ENCODE results near the gene CDHR3.
"Not testable (repeated sequence)": the region's sequence is repeated elsewhere in the genome, so short reads cannot be mapped to it uniquely, and the experiment has no call there.

The CDHR3 gene

GRCh38 chr7:105963038-105963667, at the start of gene CDHR3:
CDHR3 (plus strand) TSS chr7:105963264; CDS start chr7:105963319, 55 bp downstream.
- no peak for DNase-seq (ENCODE audit: low spot score)

GRCh38 chr7:105913947-105914346, 49.1 kb upstream of the CDHR3 start:
- no peak for DNase-seq (ENCODE audit: low spot score)

GRCh38 chr7:105916603-105917002, 46.5 kb upstream of the CDHR3 start:
- DNase-seq (ENCODE audit: low spot score) = no peak

DNA sequence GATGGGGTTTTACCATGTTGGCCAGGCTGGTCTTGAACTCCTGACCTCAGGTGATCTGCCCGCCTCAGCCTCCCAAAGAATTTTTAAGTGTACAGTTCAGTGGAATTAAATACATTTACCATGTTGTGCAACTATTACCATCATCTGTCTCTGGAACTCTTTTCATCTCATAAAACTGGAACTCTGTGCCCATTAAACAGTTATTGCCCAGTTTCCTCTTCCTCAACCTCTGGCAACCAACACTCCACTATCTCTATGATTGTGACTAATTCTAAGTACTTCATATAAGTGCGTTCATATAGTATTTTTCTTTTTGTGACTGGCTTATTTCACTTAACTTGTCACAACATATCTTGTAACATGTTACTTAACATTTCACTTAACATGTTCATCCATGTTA, 45.4 kb upstream of the CDHR3 start:
- no peak for DNase-seq (ENCODE audit: low spot score)

GRCh38 chr7:105920766-105921165, 42.3 kb upstream of the CDHR3 start:
- DNase-seq (ENCODE audit: low spot score) = no peak

DNA sequence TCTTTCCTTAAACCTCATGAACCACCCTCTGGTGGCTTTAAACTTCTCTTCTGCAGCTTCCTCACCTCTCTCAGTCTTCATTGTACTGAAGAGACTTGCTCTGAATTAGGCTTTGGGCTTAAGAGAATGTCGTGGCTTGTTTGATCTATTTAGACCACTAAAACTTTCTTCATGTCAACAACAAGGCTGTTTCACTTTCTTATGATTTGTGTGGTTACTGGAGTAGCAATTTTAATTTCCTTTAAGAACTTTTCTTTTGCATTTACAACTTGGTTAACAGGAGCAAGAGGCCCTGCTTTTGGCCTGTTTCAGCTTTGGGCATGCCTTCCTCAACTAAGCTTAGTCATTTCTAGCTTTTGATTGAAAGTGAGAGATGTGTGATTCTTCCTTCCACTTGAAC, 38.1 kb upstream of the CDHR3 start:
- no peak for DNase-seq (ENCODE audit: low spot score)

GRCh38 chr7:105926131-105926530, 36.9 kb upstream of the CDHR3 start:
- DNase-seq (ENCODE audit: low spot score) = no peak

DNA sequence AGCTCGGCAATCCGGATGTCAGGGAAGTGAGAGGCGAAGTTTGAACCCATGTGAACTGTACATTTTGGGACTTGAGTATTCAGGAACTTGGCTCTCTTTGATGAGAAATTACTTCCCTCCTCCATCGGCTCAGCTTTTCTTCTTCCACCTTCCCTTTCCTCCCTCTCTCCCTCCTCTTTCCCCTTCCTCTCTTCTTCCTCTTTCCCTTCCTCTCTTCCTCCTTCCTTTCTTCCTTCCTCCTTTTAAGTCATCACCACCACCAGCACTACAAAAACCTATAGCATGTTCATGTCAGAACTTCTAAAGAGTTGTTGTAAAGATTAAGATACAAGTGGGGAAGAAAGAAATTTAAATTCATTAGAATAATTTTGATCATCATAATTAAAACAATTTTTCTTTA, 31.9 kb upstream of the CDHR3 start:
- no peak for DNase-seq (ENCODE audit: low spot score)

DNA sequence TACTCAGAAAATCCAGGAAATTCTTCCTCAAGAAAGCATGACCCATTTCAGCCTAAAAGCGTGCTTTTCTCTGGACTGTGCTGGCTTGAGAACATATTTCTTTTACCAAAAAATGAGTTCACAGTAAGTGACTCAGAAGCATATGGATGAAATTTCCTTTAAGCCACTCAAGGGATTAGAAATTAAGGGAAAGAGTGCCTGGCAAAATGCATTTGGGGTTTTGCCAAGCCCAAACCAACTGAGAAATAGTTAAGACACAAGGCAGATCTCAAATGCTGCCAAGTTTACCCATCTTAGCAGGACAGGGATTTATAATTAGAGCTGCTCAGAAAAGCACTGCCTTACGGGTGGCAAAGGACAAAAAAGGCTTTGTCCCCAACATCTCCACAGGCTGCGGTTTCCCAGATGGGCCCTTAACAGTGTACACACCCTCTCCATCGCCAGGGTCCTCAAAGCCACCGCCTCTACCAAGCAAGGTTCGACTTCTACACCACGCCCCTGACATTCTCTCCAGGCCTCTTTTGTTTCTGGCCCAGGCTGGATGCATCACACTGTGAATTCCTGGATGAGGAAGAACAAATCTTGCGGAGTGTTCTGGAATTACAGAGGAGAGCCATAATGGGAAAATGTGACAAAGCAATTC, 30.1 kb upstream of the CDHR3 start:
- no peak for DNase-seq (ENCODE audit: low spot score)

- DNase-seq (ENCODE audit: low spot score) = peak; percentile 53
Observed at GRCh38 chr7:105934572-105935185, 28.4 kb upstream of the CDHR3 start.

DNA sequence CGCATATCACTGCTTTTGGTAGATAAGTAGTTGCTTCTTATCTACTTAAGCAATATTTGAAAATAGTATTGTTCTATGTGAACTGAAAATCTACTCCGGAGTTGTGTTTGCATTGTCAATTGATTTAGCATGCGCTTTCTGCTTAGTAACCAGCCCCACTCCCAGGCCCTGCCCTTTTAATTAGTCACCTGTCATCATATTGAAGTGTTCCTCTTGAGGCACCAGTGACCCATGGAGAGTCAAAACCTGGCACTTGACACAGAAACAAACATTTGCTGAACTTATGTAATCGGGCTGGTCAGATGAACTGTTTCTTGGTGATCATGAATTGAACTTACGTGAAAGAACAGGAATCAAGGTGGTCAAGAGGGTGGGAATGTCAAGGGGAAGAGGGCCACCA, 27.8 kb upstream of the CDHR3 start:
- no peak for DNase-seq (ENCODE audit: low spot score)

- no peak for DNase-seq (ENCODE audit: low spot score)
Observed at GRCh38 chr7:105937411-105937810, 25.7 kb upstream of the CDHR3 start.

DNA sequence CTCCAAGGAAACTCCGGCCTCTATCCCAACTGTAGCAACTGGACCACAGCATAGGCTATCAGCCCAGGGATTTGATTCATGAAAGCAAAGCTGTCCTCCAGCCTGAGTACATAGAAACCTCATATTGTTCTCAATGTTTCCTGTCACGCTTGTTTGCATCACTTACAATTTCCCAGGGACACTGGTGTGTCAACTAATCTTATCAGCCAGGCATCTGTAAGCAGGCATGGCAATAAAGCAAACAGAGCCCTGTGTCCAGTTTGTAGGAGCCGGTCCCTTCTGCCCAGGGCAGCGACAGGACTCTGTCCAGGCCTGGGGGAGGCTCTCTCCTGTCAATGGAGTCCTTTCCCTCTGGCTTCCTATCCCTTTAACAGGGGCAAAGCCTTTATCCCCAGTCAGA, 23.0 kb upstream of the CDHR3 start:
- peak; percentile 16 for DNase-seq (ENCODE audit: low spot score)

DNA sequence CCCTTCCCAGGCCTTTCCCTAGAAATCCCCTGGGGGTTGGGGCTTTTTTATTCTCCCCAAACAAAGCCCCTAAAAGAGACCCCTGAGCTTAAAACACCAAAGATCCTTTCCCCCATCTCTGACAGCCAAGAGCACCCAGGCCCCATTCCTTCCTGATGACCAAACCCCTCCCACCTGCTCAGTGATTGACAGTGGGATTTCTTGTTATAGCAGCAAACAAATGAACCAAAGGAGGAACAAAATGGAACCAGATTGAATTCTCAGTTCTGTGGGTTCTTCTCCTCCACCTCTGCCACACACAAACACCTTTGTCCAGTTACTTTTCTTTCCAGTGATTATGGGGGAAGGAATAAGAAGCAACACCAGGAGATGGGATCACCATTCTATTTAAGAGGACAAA, 21.5 kb upstream of the CDHR3 start:
- DNase-seq (ENCODE audit: low spot score) = no peak

- DNase-seq (ENCODE audit: low spot score) = no peak
Observed at GRCh38 chr7:105943486-105943885, 19.6 kb upstream of the CDHR3 start.

- no peak for DNase-seq (ENCODE audit: low spot score)
Observed at GRCh38 chr7:105945848-105946247, 17.2 kb upstream of the CDHR3 start.

DNA sequence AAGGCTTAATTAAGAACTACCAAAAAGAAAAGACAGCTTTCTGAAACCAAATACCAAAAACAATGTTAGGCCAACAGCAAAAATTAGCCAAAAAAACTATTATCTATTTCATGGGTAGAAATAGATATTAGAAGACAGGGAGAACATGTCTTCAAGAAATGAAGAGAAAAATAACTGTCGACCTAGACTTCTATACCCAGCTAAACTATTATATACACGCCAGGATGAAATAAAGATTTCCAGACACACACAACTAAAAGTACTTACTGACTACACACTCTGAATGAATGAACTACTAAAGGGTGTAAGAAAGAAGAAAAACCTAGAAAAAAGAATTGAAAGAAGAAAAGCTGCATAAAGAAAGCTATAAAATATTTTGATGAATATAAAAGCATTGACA, 11.5 kb upstream of the CDHR3 start:
- no peak for DNase-seq (ENCODE audit: low spot score)

- no peak for DNase-seq (ENCODE audit: low spot score)
Observed at GRCh38 chr7:105952917-105953595, 10.0 kb upstream of the CDHR3 start.

DNA sequence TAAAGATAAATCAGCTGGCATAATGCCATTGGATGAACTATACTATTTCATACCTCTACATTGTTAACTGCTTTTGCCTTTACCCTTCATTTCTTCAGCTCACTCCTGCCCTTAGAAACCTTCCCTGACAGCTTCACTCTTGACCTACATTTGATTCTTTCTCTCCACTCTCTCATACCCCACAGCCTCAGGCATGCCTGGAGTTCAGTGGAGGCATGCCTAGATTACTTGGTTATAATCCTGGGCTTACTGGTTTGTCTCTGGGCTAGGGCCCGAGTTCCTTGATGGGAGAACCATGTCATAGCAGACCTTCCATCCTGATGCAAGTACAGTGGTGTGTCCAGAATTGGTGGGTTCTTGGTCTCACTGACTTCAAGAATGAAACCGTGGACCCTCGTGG, 8.4 kb upstream of the CDHR3 start:
- no peak for DNase-seq (ENCODE audit: low spot score)

GRCh38 chr7:105955651-105956466, 7.2 kb upstream of the CDHR3 start:
- not testable (repeated sequence) for DNase-seq (ENCODE audit: low spot score)

DNA sequence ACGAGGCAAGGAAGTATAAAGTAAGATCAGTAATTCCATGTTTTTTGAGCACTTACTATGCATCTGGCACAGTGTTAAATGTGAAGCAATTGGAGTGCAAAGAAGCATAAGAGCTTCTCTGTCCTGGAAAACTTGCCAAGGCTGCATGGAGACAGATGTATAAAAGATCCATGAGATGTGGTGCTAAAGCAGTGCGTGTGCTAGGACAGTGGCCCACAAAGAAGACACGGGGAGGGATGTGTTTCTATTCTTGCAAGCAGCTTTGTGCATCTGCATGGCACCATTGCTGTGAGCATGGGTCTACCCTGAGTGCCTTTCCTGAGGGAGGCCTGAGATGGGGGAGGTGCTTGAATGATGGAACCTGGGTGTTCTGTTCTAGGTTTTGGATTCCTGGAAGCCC, 5.1 kb upstream of the CDHR3 start:
- DNase-seq (ENCODE audit: low spot score) = no peak

GRCh38 chr7:105962353-105962752, 711 bp upstream of the CDHR3 start:
- DNase-seq (ENCODE audit: low spot score) = no peak

Measured in HuH-7.5 (cell line).